Mucosa of rectum (tissue), 2 donors: Measurements from ENCODE around the gene USP24.
"Not testable (repeated sequence)": the region's sequence is repeated elsewhere in the genome, so short reads cannot be mapped to it uniquely, and the experiment has no call there.

ENCODE experiments used
- H3K27ac ChIP-seq, 2 donors: one replicate each; pipeline ENCODE4 v1.7.0; 2013; ENCODE audit warnings: inconsistent platforms in 2 of 2, low read depth in 2 of 2, low read length in 2 of 2
- H3K27me3 ChIP-seq, 2 donors: one replicate each; pipeline ENCODE4 v1.7.0; 2013; ENCODE audit warnings: low read length in 2 of 2; ENCODE audit not compliant: control insufficient read depth in 2 of 2, insufficient read depth in 2 of 2
- H3K36me3 ChIP-seq, 2 donors: one replicate each; pipeline ENCODE4 v1.7.0; 2013; ENCODE audit warnings: low read length in 2 of 2; ENCODE audit not compliant: control insufficient read depth in 2 of 2, insufficient read depth in 2 of 2
- H3K4me1 ChIP-seq, 2 donors: one replicate each; pipeline ENCODE4 v1.7.0; 2013; ENCODE audit warnings: low read length in 2 of 2, mild to moderate bottlenecking in 1 of 2; ENCODE audit not compliant: control insufficient read depth in 2 of 2, insufficient read depth in 2 of 2
- H3K4me3 ChIP-seq, 2 donors: one replicate each; pipeline ENCODE4 v1.7.0; 2013; ENCODE audit warnings: low read length in 2 of 2
- H3K9ac ChIP-seq, 2 donors: one replicate each; pipeline ENCODE4 v1.7.0; 2013; ENCODE audit warnings: low read length in 2 of 2, low read depth in 1 of 2, mild to moderate bottlenecking in 1 of 2
- H3K9me3 ChIP-seq, 2 donors: one replicate each; pipeline ENCODE4 v1.7.0; 2013; ENCODE audit warnings: low read length in 2 of 2; ENCODE audit not compliant: control insufficient read depth in 2 of 2
- donor health status: healthy.
- donor health status: Normal muscosa, but diverticular disease.

The USP24 gene

GRCh38 chr1:55109005-55109404 is 106.2 kb downstream of the USP24 start:
- H3K36me3 ChIP-seq, result peaks cover 49 to 55% of the 10 kb centered on the region in 2 donors
- H3K27ac ChIP-seq, result not testable (repeated sequence)

GRCh38 chr1:55107101-55107500 is 108.1 kb downstream of the USP24 start:
- Histone ChIP-seq H3K9me3 (no peaks in the 10 kb centered on the region), H3K9ac (no peak overlapping the region), H3K27me3 (no peaks in the 10 kb centered on the region), H3K4me1 (no peaks in the 10 kb centered on the region), H3K27ac (no peak overlapping the region), H3K4me3 (no peak overlapping the region), H3K36me3 (peaks cover 65 to 67% of the 10 kb centered on the region in 2 donors)

More at GRCh38 chr1:55109005-55109404, 106.2 kb downstream of the USP24 start:
- H3K9ac ChIP-seq, H3K27me3 ChIP-seq, H3K4me1 ChIP-seq, H3K4me3 ChIP-seq, H3K9me3 ChIP-seq: not testable (repeated sequence)

GRCh38 chr1:55103891-55104290 is 111.3 kb downstream of the USP24 start:
- no peak overlapping the region for H3K9ac ChIP-seq
- H3K4me3 ChIP-seq, result no peak overlapping the region
- H3K36me3 ChIP-seq, result peaks cover 76% of the 10 kb centered on the region in 2 donors
- H3K9me3 ChIP-seq, result no peaks in the 10 kb centered on the region
- H3K4me1 ChIP-seq, result no peaks in the 10 kb centered on the region
- no peak overlapping the region for H3K27ac ChIP-seq
- H3K27me3 ChIP-seq, result no peaks in the 10 kb centered on the region

GRCh38 chr1:55095095-55095494 is 120.1 kb downstream of the USP24 start:
- Histone ChIP-seq H3K4me3 (no peak overlapping the region), H3K4me1 (no peaks in the 10 kb centered on the region), H3K27me3 (no peaks in the 10 kb centered on the region), H3K36me3 (peaks cover 72 to 87% of the 10 kb centered on the region in 2 donors), H3K27ac (no peak overlapping the region), H3K9me3 (no peaks in the 10 kb centered on the region), H3K9ac (no peak overlapping the region)

- Histone ChIP-seq H3K4me1 (no peaks in the 10 kb centered on the region), H3K27ac (no peak overlapping the region), H3K9me3 (no peaks in the 10 kb centered on the region), H3K9ac (no peak overlapping the region), H3K4me3 (no peak overlapping the region), H3K27me3 (no peaks in the 10 kb centered on the region), H3K36me3 (peaks cover 78 to 84% of the 10 kb centered on the region in 2 donors)
Observed at GRCh38 chr1:55092475-55092874, 122.7 kb downstream of the USP24 start.

- no peaks in the 10 kb centered on the region for H3K27me3 ChIP-seq
- peaks cover 76 to 86% of the 10 kb centered on the region in 2 donors for H3K36me3 ChIP-seq
- H3K27ac ChIP-seq, result no peak overlapping the region
- H3K4me3 ChIP-seq, result no peak overlapping the region
- no peaks in the 10 kb centered on the region for H3K9me3 ChIP-seq
- H3K9ac ChIP-seq, result no peak overlapping the region
- no peaks in the 10 kb centered on the region for H3K4me1 ChIP-seq
Observed at GRCh38 chr1:55089683-55090082, 125.5 kb downstream of the USP24 start.

GRCh38 chr1:55088413-55088812 is 126.8 kb downstream of the USP24 start:
- no peaks in the 10 kb centered on the region for H3K27me3 ChIP-seq
- no peaks in the 10 kb centered on the region for H3K4me1 ChIP-seq
- H3K27ac ChIP-seq, result no peak overlapping the region
- no peaks in the 10 kb centered on the region for H3K9me3 ChIP-seq
- H3K9ac ChIP-seq, result no peak overlapping the region
- H3K4me3 ChIP-seq, result no peak overlapping the region
- H3K36me3 ChIP-seq, result peaks cover 76 to 84% of the 10 kb centered on the region in 2 donors

- Histone ChIP-seq H3K9me3 (no peaks in the 10 kb centered on the region), H3K4me3 (no peak overlapping the region), H3K4me1 (no peaks in the 10 kb centered on the region), H3K27ac (no peak overlapping the region), H3K9ac (no peak overlapping the region), H3K27me3 (no peaks in the 10 kb centered on the region), H3K36me3 (peaks cover 75 to 86% of the 10 kb centered on the region in 2 donors)
Observed at GRCh38 chr1:55087439-55087838, 127.7 kb downstream of the USP24 start.

GRCh38 chr1:55084257-55084656 is 130.9 kb downstream of the USP24 start:
- Histone ChIP-seq H3K9ac (no peak overlapping the region), H3K4me1 (no peaks in the 10 kb centered on the region), H3K27ac (no peak overlapping the region), H3K27me3 (no peaks in the 10 kb centered on the region), H3K36me3 (peaks cover 84 to 89% of the 10 kb centered on the region in 2 donors), H3K9me3 (no peaks in the 10 kb centered on the region), H3K4me3 (no peak overlapping the region)

GRCh38 chr1:55081905-55082296 is 133.3 kb downstream of the USP24 start:
- Histone ChIP-seq H3K9me3 (no peaks in the 10 kb centered on the region), H3K4me3 (no peak overlapping the region), H3K27me3 (no peaks in the 10 kb centered on the region), H3K4me1 (no peaks in the 10 kb centered on the region), H3K27ac (no peak overlapping the region), H3K9ac (no peak overlapping the region), H3K36me3 (peaks cover 79 to 91% of the 10 kb centered on the region in 2 donors)
